B cell (primary cell): ENCODE measurements around the gene WDR1.

ENCODE experiments used
- CTCF ChIP-seq: fragments of 200-600 bp; IDR thresholded peaks from one replicate; pipeline ENCODE4 v1.8.0; 2022; ENCODE audit warnings: antibody characterized with exemption, mild to moderate bottlenecking
- EZH2 ChIP-seq: IDR thresholded peaks from 2 replicates; pipeline ENCODE4 v1.6.1; 2012; ENCODE audit warnings: borderline replicate concordance, low read depth, mild to moderate bottlenecking, moderate library complexity, low read length; ENCODE audit not compliant: insufficient read depth, poor library complexity, severe bottlenecking

GRCh38 chr4:10072420-10073017 is 44.1 kb downstream of the WDR1 start:
- no peak for TF ChIP-seq CTCF
- TF ChIP-seq EZH2, result no peak
